GM19438 (cell line): Measurements from ENCODE around the gene ABCC9.

ENCODE experiments used
- ATAC-seq: cut with Tn5 transposase; IDR thresholded peaks from one replicate; pipeline ENCODE4 v1.9.1; 2021; ENCODE audit warnings: low read depth; ENCODE audit not compliant: unreplicated experiment

The ABCC9 gene

GRCh38 chr12:21940549-21941505 is at the start of gene ABCC9:
Gene ABCC9 (minus strand): TSS chr12:21941426. CDS start chr12:21936674, 4,752 bp downstream.
- no peak for ATAC-seq

DNA sequence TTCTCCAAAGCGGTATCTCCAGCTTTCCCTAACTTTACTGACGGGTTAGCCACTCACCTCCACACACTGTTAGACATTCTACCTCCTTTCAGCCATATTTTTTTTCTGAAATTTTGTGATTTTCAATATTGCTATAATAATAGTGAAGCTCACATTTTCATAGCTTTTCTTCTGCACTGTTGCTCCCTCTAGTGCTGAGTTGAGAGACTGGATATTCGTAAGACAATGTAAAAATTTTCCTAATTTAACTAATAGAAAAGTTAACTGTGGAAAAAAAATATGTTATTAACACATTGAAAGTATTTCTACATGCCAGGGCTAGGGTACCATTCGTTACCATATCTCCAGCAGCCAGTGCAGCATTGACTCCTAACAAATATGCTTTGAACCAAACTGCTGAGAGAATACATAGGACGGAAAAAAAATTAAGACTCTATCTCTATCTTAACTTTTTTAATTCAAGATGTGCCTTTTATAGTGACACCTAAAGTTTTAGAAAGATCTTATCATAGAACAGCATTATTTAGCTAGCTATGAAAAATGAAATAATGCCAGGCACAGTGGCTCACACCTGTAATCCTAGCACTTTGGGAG is 48.7 kb upstream of the ABCC9 start:
- no peak for ATAC-seq

DNA sequence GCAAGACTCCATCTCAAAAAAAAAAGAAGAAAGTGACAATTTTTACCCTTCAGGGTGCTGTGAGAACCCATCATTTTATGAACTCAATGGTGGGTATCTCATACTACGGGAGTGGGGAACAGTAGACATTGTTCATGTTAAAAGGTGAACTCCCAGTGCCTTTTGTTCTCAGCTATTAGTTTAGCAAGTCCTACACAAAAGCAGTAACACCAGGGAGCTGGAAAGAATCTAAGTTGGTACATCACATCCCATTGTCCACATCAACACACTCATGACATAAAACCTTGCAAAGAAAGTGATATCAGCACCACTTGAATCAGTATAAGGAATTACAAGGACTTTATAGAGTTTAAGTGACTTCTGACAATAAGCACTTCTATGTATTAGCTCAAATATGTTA is 47.4 kb upstream of the ABCC9 start:
- ATAC-seq = no peak

DNA sequence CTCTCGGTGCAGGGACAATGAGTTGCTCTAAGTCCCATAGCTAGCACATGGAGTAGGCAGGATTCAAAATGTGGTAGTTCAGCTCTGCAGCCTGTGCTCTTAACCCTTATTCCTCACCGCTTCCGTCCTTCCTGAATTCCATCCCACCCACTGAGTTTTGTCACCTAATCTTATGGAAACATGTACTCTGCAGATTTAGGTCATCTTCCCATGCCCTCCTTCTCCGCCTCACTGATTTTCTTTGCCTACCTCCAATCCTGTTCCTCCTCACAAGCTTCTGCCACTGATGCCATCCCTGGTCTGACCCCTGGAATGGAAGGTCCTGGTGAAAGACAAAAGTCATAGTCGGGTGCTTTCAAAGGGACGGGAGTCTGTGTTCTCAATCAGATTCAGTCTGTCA is 46.5 kb upstream of the ABCC9 start:
- no peak for ATAC-seq

- no peak for ATAC-seq
These were observed 43.9 kb upstream of the ABCC9 start for GRCh38 chr12:21985155-21985554.

DNA sequence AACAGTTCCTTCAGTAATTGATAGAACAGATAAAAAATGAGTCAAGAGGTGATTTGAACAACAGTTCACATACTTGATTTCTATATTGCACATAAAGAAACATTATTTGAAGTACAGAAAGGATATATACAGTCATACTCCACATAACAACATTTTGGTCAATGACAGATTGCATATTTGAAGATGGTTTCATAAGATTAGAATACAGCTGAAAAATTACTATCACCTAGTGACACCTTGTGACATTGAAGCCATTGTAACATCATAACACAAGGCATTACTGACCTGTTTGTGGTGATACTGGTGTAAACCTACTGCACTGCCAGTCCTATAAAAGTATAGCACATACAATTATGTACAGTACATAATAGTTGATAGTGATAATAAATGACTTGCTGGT is 43.1 kb upstream of the ABCC9 start:
- no peak for ATAC-seq

DNA sequence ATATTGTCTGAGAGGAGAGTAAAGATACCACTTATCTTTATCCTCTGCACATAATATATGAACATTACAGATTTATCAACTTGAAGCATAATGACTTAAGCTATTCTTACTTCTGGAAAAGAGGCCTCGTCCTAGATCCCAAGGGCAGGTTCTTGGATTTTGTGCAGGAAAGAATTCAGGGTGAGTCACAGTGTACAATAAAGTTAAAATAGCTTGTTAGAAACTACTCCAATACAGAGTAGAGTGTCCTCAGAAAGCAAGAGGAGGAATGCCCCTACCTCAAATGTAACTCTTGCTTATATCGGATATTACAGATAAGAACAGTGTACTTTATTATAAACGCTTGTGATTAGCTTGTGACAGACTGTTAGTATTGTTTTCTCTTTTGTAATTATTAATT is 41.9 kb upstream of the ABCC9 start:
- ATAC-seq = no peak

- ATAC-seq = no peak
These were observed 39.3 kb upstream of the ABCC9 start for GRCh38 chr12:21980544-21980943.

DNA sequence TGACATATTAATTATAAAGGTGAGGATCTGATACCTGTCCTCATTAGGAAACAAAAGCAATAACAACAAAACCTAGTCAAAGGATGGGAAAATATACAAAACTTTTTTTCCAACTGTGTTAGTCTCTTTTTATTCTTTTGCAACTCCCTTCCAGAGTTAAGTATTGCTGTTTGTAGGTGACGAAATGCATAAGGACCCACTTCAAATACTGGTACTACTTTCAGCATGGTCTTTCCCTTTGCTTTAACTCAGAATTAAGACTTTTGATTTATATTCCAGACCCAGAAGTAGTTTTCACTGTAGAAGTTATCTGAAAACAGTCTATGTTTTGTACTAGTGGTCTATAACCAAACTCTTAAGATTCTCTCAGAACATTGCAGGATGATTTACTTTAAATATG is 34.1 kb upstream of the ABCC9 start:
- ATAC-seq = no peak

GRCh38 chr12:21973221-21973620 is 32.0 kb upstream of the ABCC9 start:
- no peak for ATAC-seq

- ATAC-seq = no peak
These were observed 30.8 kb upstream of the ABCC9 start for GRCh38 chr12:21972055-21972454.

GRCh38 chr12:21971344-21971743 is 30.1 kb upstream of the ABCC9 start:
- ATAC-seq = no peak

DNA sequence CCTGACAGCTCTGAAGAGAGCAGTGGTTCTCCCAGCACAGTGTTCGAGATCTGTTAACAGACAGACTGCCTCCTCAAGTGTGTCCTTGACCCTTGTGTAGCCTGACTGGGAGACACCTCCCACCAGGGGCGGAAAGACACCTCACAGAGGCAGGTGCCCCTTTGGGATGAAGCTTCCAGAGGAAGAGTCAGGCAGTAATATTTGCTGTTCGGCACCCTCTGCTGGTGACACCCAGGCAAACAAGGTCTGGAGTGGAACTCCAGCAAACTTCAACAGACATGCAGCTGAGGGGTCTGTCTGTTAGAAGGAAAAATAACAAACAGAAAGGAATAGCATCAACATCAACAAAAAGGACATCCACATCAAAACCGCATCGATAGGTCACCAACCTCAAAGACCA is 21.6 kb upstream of the ABCC9 start:
- no peak for ATAC-seq

GRCh38 chr12:21962236-21962635 is 21.0 kb upstream of the ABCC9 start:
- ATAC-seq = no peak

- ATAC-seq = no peak
These were observed 9.4 kb upstream of the ABCC9 start for GRCh38 chr12:21950649-21951048.

DNA sequence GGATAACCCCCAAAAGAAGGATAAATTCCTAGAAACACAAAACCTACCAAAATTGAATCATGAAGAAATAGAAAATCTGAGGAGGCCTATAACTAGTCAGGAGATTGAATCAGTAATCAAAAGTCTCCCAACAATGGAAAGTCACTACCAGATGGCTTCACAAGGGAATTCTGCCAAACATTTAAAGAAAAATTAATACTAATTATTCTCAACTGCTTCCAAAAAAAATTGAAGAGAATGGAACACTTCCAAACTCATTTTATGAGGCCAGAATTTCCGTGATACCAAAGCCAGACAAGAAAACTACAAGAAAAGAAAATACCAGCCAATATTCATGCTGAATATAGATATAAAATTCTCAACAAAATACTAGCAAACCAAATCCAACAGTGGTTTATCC is 7.8 kb upstream of the ABCC9 start:
- no peak for ATAC-seq

DNA sequence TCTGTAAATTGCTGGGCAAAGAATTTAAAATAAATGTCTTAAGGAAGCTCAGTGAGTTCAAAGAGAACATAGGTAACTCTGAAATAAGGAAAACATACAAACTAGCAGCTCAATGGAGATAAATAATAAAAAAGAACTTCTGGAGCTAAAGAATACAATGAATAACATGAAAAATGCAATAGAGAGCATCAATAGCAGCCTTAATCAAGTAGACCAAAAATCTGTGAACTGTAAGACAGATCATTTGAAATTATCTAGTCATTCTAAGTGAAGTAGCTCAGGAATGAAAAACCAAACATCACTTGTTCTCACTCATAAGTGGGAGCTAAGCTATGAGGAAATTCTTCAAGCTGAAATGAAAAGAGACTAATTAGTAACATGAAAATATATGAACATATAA is 5.8 kb upstream of the ABCC9 start:
- no peak for ATAC-seq

GRCh38 chr12:21945002-21945401 is 3.8 kb upstream of the ABCC9 start:
- no peak for ATAC-seq

- no peak for ATAC-seq
These were observed 1.1 kb upstream of the ABCC9 start for GRCh38 chr12:21942377-21942703.

DNA sequence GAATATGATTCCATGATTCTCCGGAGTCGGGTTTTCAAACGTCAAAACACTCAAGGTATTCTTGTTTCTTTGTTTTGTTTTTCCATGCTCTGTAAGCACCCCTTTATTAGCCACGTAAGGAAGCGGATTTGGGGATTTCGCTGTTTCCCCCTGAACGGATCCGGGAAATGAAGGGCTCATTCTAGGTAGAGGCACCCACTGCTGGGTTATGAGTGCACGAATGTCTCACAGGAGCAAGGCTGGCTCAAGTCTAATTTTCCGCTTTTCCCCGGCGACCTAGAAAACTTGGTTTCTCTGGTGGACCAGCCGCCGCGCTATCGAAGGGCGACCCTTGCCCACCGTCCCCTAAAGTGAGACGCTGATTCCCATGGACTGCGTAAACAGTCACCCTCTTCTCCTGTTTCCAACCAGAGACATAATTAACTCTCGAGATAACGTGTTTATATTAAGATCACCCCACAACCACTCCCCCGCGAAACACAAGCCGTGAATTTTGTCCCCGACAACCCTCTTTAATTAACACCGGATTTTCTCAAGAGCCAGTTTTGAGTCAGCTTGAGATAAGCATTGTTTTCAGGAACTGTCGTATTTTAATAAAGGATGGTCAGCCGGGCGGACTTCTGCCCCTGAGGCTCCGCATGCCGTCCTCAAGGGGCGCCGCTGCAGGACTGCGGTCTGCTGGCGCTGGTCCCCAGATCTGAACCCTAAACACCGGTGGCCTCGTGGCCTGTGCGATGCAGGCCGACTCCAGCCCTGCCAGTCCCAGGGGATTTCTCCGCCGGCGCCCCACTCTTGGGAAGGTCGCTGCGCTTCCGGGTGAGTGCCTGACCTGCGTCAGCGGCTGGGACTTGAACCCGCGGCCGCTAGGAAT is 515 bp upstream of the ABCC9 start:
- ATAC-seq = no peak

DNA sequence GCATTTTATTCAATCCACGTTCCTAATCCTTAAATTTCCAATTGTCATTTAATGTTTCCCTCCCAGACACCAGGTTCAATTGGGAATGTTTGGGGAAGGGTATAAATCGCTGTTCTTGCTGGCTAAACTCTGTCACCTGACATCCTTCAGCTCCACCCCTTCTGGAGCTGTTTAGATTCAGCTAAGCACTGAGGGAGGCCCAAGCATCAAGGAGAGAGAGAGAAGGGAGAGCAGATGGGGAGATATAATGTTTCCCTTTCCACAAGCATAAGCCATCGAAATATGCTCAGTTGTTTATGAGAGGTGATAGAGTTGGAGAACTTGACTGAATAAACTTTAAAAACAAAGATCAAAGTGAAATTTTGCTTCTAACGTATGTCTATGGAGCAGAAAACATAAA is 1.8 kb downstream of the ABCC9 start:
- ATAC-seq = no peak
